H7 (cell line): ENCODE results near the gene TSHZ3. TPM values are rescaled to one million over a fixed set of nuclear protein-coding genes. Genes with fewer than 3 reads are reported as not detected.

ENCODE experiments used
- DNase-seq: peaks from one replicate; pipeline ENCODE4 v3.0.0; 2012
- H3K27me3 ChIP-seq: 2 replicates; pipeline ENCODE4 v1.6.0; 2011; ENCODE audit warnings: mild to moderate bottlenecking, low read length; ENCODE audit not compliant: control insufficient read depth, insufficient read depth
- H3K36me3 ChIP-seq: replicated peaks from 2 replicates; pipeline ENCODE4 v1.5.1; 2011; ENCODE audit warnings: low read length; ENCODE audit not compliant: control insufficient read depth, insufficient read depth
- H3K4me3 ChIP-seq: 2 replicates; pipeline ENCODE4 v1.5.1; 2011; ENCODE audit warnings: low read depth, mild to moderate bottlenecking, control low read depth, low read length, moderate library complexity; ENCODE audit not compliant: insufficient read depth
- total RNA-seq: library from RNA; depleted of rRNA; stranded (reverse); fragments of >200 nt; shearing (Covaris generic); gene quantifications from 2 replicates; pipeline ENCODE4 v1.2.3, GENCODE V29; 2014

The TSHZ3 gene
- total RNA-seq, 1 experiment from 2014 or later = 2.0 TPM

DNA sequence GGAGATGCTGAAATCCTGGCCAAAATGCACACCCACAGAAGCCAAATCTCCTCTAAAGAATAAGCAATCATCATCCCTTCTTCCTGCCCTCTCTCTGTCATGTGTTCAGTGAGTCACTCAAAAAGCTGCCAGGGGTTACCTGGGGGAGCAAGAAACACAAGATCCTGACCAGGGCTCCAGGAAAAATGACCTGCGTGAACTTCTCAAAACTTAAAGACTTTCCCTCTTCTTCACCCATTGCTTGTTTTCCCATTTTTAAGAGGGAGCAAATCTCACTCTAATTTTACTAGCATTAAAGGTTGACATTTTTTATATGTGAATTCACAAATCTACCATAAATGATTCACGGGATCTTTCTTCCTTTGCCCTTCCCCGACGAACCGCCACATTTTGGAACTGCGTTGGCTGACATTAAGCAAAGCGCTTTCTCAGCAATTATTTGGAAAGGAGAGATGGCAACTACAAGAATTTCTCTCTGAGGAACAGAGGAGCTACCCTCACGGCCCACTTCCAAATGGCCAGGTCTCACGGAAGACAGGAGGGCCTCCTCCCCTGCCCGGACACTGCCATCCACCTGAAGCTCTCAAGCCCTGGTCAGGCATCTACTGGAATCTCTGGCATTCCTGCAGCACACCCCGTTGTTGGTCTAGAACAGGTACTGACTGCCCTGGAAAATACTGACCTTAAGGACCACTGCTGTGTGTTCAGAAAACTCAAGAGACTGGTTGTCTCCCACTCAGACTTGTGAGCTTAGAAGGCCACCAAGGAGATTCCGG is 14.2 kb downstream of the TSHZ3 start:
- DNase-seq = no peak
- no peak overlapping the region for H3K4me3 ChIP-seq

GRCh38 chr19:31334101-31334848 is 15.0 kb downstream of the TSHZ3 start:
- Histone ChIP-seq H3K4me3 (no peak overlapping the region), H3K27me3 (no peaks in the 10 kb centered on the region), H3K36me3 (no peaks in the 10 kb centered on the region)
- DNase-seq = no peak

More for the DNA sequence above, 14.2 kb downstream of the TSHZ3 start:
- Histone ChIP-seq H3K27me3 (no peaks in the 10 kb centered on the region), H3K36me3 (no peaks in the 10 kb centered on the region)

- Histone ChIP-seq H3K36me3 (no peaks in the 10 kb centered on the region), H3K4me3 (no peak overlapping the region), H3K27me3 (no peaks in the 10 kb centered on the region)
- no peak for DNase-seq
Measured at GRCh38 chr19:31332096-31332495, 17.1 kb downstream of the TSHZ3 start.

DNA sequence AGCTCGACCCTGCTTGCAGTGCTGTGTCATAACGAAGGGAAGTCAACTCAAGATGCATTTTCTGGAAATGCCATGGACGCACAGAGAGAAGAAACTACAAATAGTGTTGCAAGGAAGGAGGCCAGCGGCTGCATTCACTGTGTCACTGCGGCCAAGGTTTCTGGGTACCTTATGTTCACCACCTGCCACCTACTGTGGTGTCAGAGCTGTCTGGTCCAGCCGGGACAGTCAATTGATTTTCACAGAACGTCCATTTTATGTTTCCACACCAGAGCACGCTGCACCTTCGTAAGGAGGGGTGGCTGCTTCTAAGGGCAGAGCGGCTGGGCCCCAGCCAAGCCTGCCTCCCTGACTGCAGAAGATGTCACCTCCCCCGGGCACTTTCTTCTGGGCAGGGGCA is 17.7 kb downstream of the TSHZ3 start:
- H3K4me3 ChIP-seq = no peak overlapping the region
- H3K27me3 ChIP-seq = no peaks in the 10 kb centered on the region
- no peaks in the 10 kb centered on the region for H3K36me3 ChIP-seq
- DNase-seq = no peak

GRCh38 chr19:31330761-31331160 is 18.5 kb downstream of the TSHZ3 start:
- no peaks in the 10 kb centered on the region for H3K27me3 ChIP-seq
- H3K36me3 ChIP-seq = no peaks in the 10 kb centered on the region
- H3K4me3 ChIP-seq = no peak overlapping the region
- no peak for DNase-seq

GRCh38 chr19:31330237-31330636 is 19.0 kb downstream of the TSHZ3 start:
- no peak overlapping the region for H3K4me3 ChIP-seq
- H3K27me3 ChIP-seq = no peaks in the 10 kb centered on the region
- no peak for DNase-seq
- H3K36me3 ChIP-seq = no peaks in the 10 kb centered on the region

GRCh38 chr19:31329819-31330218 is 19.4 kb downstream of the TSHZ3 start:
- Histone ChIP-seq H3K27me3 (no peaks in the 10 kb centered on the region), H3K36me3 (no peaks in the 10 kb centered on the region), H3K4me3 (no peak overlapping the region)
- no peak for DNase-seq

GRCh38 chr19:31328238-31328637 is 21.0 kb downstream of the TSHZ3 start:
- H3K4me3 ChIP-seq = no peak overlapping the region
- DNase-seq = no peak
- no peaks in the 10 kb centered on the region for H3K27me3 ChIP-seq
- no peaks in the 10 kb centered on the region for H3K36me3 ChIP-seq

DNA sequence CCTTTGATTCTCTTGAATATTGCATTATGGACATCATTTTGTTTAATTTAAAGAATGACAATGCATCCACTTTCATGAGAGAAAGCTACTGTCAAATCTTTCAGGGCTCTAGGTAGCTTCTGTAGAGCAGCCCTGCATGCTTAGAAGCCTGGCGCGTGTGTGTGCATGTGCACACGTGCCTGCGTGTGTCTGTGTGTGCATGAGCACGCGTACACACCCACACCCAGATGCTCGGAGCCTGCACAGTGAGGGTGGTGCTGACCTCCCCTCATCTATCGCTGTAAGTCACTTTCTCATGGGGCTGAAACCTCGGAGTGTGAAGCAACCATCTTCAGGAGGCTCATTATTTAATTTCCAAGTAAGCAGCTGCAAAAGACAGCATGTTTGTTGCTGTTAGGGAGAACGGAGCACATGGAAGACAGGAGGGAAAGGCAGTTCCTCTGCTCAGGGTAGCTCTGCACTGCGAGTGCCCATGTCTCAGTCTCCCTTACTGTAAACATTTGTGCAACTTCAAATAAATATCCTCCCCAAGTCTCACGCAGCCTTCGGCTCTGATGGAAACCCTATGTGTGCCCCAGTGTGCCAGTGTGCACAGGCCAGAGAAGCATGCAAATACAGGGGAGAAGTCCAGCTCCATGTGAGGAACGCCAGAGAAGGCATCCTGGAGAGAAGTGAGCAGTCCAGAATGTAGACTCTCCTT is 22.8 kb downstream of the TSHZ3 start:
- DNase-seq = no peak
- Histone ChIP-seq H3K36me3 (no peaks in the 10 kb centered on the region), H3K4me3 (no peak overlapping the region), H3K27me3 (no peaks in the 10 kb centered on the region)

DNA sequence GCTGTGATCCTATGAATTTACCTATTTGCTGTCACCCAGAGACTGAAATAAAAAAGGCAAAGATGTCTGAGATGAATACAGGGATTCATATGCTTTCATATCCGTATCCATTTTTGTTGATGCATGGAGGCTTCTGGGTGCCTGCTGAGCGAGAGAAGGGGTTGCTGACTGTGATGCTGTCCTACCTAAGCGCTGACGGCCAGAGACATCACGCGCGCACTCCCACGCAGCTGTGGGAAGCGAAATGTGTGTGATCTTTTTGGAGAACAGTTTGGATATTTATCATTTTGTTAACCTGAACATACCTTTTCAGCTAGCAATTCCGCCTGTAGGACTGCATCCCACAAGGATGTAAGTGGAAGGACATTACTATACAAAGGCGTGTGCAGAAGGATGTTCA is 23.9 kb downstream of the TSHZ3 start:
- Histone ChIP-seq H3K4me3 (no peak overlapping the region), H3K27me3 (no peaks in the 10 kb centered on the region), H3K36me3 (no peaks in the 10 kb centered on the region)
- no peak for DNase-seq

DNA sequence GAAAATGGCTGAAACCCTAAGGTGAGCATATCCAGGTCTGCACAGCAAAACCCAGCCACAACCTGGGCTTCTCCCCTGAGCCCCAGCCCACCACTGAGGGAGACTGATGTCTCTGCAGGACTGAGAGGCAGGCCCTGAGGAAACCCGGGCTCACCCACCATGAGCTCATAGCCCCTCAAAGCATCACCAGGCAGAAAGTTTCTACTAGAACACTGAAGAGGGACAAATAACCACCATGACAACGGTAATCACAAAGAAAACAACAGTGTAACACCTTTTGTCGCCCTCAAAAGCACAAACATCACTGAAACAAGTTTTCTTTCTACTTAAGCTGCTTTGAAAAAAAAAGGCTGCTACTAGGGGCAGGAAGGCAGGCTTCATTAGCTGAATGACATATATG is 29.8 kb downstream of the TSHZ3 start:
- Histone ChIP-seq H3K4me3 (no peak overlapping the region), H3K36me3 (no peaks in the 10 kb centered on the region), H3K27me3 (no peaks in the 10 kb centered on the region)
- DNase-seq = no peak

- no peak for DNase-seq
- Histone ChIP-seq H3K4me3 (no peak overlapping the region), H3K27me3 (no peaks in the 10 kb centered on the region), H3K36me3 (no peaks in the 10 kb centered on the region)
Measured at GRCh38 chr19:31318790-31319425, 30.3 kb downstream of the TSHZ3 start.

GRCh38 chr19:31317570-31317969 is 31.7 kb downstream of the TSHZ3 start:
- H3K4me3 ChIP-seq = no peak overlapping the region
- H3K27me3 ChIP-seq = no peaks in the 10 kb centered on the region
- DNase-seq = no peak

GRCh38 chr19:31317093-31317492 is 32.1 kb downstream of the TSHZ3 start:
- H3K4me3 ChIP-seq = no peak overlapping the region
- no peaks in the 10 kb centered on the region for H3K27me3 ChIP-seq
- no peak for DNase-seq
- no peaks in the 10 kb centered on the region for H3K36me3 ChIP-seq

More at GRCh38 chr19:31317570-31317969, 31.7 kb downstream of the TSHZ3 start:
- no peaks in the 10 kb centered on the region for H3K36me3 ChIP-seq
